Ecto neural progenitor cell (in vitro differentiated cells): ENCODE measurements around the gene SAPCD1.
"Not testable (repeated sequence)": the region's sequence is repeated elsewhere in the genome, so short reads cannot be mapped to it uniquely, and the experiment has no call there.

Experiments used
- DNase-seq: peaks from one replicate; pipeline ENCODE4 v3.0.0-alpha.2; 2018; ENCODE audit warnings: low spot score

SAPCD1 gene

DNA sequence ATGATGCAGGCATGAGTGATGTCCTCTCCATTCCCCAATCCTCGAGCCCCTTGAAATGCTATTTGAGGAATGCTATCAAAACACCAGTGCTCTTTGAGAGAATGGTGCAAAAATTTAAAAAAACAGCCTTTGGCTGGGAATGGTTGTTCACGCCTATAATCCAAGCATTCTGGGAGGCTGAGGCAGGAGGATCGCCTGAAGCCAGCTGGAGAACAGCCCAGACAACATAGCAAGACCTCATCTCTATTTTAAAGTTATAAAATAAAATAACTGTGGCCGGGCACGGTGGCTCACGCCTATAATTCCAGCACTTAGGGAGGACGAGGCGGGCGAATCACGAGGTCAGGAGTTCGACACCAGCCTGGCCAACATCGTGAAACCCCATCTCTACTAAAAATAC, 37.3 kb downstream of the SAPCD1 start:
- DNase-seq, result no peak

DNA sequence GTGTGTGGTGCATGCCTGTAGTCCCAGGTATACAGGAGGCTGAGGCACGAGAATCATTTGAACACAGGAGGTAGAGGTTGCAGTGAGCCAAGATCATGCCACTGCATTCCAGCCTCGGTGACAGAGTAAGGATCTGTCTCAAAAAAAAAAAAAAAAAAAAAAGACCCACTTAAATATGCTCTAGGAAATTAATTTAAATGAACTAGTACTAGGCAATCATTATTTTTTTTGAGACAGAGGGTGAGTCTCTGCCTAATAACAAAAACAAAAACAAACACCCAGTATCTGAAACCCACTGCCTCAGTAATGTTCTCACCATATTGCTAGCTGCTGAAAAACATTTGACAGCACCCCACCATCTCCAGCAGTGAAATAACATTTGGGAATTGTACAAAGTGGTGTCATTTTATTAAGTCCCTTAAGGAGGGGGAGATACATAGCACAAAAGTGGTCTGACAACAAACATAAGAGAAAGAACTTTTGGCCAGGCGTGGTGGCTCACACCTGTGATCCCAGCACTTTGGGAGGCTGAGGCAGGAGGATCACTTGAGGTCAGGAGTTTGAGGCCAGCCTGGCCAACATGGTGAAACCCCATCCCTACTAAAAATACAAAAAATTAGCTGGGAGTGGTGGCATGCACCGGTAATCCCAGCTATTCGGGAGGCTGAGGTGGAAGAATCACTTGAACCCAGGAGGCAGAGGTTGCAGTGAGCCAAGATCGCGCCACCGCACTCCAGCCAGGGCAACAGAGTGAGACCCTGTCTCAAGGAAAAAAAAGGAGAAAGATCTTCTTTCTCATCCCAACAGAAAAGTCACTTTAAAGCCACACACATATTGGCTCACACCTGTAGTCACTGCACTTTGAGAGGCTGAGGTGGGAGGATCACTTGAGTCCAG, 38.8 kb downstream of the SAPCD1 start:
- DNase-seq, result not testable (repeated sequence)

DNA sequence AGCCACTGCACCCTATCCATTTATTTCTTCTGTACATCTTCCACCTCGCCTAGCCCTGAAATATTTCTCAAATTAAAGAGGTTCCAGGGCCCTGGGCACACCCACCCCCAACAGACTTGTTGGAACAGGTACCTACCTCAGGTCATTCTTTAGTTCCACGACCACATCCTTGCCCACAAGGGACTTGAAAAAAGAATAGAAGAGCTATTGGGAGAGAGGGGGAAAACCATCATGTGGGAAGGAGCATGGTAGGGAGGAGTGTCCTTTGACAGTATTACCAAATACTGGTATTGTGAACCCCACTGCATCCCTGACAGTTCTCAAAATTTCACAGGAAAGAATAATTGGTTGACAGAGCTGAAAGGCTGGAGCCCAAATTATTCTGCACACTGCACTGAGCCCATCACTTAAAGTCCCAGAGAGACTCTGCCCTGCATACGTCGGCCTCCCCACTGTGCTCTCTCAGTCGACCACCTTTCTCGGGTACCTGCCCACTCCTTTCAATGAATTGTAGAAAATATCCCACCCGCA, 43.5 kb downstream of the SAPCD1 start:
- no peak for DNase-seq

DNA sequence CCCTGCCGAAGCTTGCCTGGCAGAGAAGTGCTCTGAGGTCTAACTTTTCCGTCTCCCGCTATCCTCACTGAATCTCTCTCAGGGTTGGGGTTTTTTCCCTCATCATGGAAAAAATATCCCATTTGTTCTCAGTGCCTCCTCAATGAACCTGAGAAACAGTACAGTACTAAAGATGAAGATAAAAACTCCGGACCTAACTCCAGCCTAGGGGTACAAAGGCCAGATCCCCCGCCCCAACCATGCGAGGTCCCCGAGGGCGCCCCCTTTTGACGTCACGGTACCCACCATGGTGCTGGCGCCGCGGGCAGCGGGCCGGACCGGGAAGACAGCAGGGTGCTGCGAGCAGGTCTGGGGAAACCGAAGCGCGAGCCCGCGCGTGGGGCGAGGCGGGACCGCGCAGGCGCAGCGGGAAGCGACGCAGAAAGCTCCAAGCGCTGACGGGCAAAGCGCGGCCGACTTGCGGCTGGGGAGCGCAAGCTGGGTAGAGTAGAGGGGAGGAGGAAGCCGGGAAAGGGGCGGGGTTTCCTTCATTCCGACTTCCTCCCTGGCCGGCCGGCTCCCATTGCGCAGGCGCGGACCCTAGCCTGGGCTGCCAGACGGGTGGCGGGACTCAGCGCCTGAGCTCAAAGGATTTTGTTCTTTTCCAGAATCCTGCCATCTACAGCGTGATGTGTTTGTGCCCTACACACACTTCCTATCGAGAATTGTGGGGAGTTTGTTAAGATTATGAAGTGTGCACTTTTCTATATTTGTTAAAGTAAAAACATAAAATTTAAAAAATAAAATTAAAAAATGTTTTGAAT, 44.2 kb downstream of the SAPCD1 start, which contains the start of gene LSM2:
LSM2 (minus strand) TSS at position 497 of the 803 bp plus-strand sequence; CDS start at position 288, 209 bp downstream.
- peak; percentile 98 for DNase-seq

DNA sequence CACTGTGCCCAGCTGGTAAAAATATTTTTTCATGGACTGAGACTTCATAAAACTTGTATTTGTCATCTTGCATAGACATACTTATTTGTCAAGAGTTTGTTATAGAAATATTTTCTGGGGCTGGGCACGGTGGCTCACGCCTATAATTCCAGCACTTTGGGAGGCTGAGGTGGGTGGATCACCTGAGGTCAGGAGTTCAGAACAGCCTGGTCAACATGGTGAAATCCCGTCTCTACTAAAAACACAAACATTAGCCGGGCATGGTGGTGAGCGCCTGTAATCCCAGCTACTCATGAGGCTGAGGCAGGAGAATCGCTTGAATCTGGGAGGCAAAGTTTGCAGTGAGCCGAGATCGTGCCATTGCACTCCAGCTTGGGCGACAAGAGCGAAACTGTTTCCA, 46.1 kb downstream of the SAPCD1 start:
- not testable (repeated sequence) for DNase-seq

DNA sequence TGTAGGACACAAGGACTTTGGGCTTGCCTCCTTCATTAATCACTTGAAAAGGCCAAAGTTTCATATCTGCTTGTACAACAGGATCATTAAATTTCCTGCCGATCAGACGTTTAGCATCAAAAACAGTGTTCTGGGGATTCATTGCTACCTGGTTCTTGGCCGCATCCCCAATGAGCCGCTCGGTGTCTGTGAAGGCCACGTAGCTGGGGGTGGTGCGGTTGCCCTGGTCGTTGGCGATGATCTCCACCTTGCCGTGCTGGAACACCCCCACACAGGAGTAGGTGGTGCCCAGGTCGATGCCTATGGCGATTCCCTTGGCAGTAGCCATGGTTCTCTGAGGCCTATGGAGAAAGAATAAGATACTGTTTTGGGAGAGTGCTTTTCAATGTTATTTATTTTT, 49.2 kb downstream of the SAPCD1 start:
- no peak for DNase-seq

DNA sequence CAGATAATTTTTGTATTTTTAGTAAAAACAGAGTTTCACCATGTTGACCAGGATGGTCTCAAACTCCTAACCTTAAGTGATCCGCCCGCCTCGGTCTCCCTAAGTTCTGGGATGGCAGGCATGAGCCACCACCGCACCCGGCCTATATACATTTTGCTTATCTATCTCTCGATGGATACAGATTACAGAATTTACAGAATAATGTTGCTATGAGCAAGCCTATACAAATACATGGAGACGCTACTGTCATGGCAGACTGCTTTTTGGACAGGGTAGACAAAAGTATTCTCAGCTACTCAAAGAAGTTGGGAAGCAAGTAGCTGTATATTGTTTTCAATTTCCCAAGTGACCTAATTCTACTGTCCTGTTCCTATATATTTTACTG, 51.0 kb downstream of the SAPCD1 start:
- no peak for DNase-seq
